GM23338 (cell line): ENCODE data around the gene PTPRN2.

ENCODE experiments used
- CTCF ChIP-seq, 2 experiments: fragments of 200-600 bp in 1 of 2; sonication (generic) in 1 of 2; conservative IDR thresholded peaks; 2 replicates each; pipeline versions ENCODE4 v1.5.1 to v1.6.1; 2016 to 2017; ENCODE audit warnings: antibody characterized with exemption in 2 of 2, low read depth in 2 of 2, mild to moderate bottlenecking in 2 of 2, moderate library complexity in 1 of 2
- EZH2 ChIP-seq: fragments of 200-600 bp; sonication (generic); IDR thresholded peaks from one replicate; pipeline ENCODE4 v1.8.0; 2017; ENCODE audit warnings: antibody characterized with exemption, mild to moderate bottlenecking, low read depth; ENCODE audit not compliant: unreplicated experiment
- EZH2phosphoT487 ChIP-seq: fragments of 200-600 bp; sonication (generic); IDR thresholded peaks from one replicate; pipeline ENCODE4 v1.8.1; 2018; ENCODE audit warnings: antibody characterized with exemption; ENCODE audit not compliant: unreplicated experiment
- POLR2AphosphoS5 ChIP-seq: IDR thresholded peaks from 2 replicates; pipeline ENCODE4 v1.6.1; 2016; ENCODE audit warnings: antibody characterized with exemption, low read depth
- REST ChIP-seq: IDR thresholded peaks from one replicate; pipeline ENCODE4 v1.6.1; 2018; ENCODE audit warnings: antibody characterized with exemption; ENCODE audit not compliant: unreplicated experiment

GRCh38 chr7:158052381-158053060 is 535.1 kb downstream of the PTPRN2 start:
- no peak for TF ChIP-seq EZH2
- no peak for TF ChIP-seq CTCF (conservative IDR thresholded peaks at IDR 0.05; ENCODE audit: low read depth in 2 of 2)
- no peak for TF ChIP-seq POLR2AphosphoS5
- TF ChIP-seq EZH2phosphoT487, result no peak
- TF ChIP-seq REST, result no peak
